HepG2 (cell line): Measurements from ENCODE around the gene AKTIP. TPM values are rescaled to one million over a fixed set of nuclear protein-coding genes. Genes with fewer than 3 reads are reported as not detected.

Source experiments
- ATAC-seq: fragments of 200-7000 bp; cut with Tn5 transposase; 3 replicates; pipeline ENCODE4 v1.9.1; 2020; ENCODE audit warnings: mild to moderate bottlenecking, moderate library complexity
- BruUV-seq: library from RNA; stranded (reverse); fragments of 400-500 nt; replicated peaks from 2 replicates; lab custom pipeline; 2021; lab: Mats Ljungman, UMichigan
- CTCF ChIA-PET: fragments of 300-600 bp; formaldehyde crosslinking; extraction: SDS; loops from one replicate; lab custom pipeline; 2021; ENCODE audit warnings: low total read pairs, inconsistent platforms, low intra/inter-chr PET ratio; lab: Yijun Ruan, JAX
- POLR2A ChIA-PET: fragments of 350-600 bp; sonication (Branson Sonifier 250); formaldehyde crosslinking; loops from one replicate; lab custom pipeline; 2020; ENCODE audit warnings: antibody characterized with exemption, inconsistent platforms; lab: Yijun Ruan, JAX
- DNase-seq: peaks from one replicate; pipeline ENCODE4 v3.0.0-alpha.2; 2015; ENCODE audit warnings: low spot score
- FAIRE-seq: peaks from 3 replicates; lab custom pipeline; 2011; peaks lifted over from hg19 to GRCh38; lab: Jason Lieb, UNC
- H2AFZ ChIP-seq: one replicate; pipeline ENCODE4 v1.6.1; 2011; ENCODE audit warnings: low read length, inconsistent platforms
- H3K27ac ChIP-seq: fragments of 300-600 bp; 3 replicates; pipeline ENCODE4 v1.8.0; 2011; ENCODE audit warnings: mixed run types, mild to moderate bottlenecking, mixed read lengths, low read length, inconsistent platforms; ENCODE audit not compliant: insufficient read depth; ENCODE audit errors: extremely low read length
- H3K27me3 ChIP-seq, 2 experiments: fragments of 200-600 bp in 1 of 2; 2 replicates in 1 of 2; 3 replicates in 1 of 2; pipeline versions ENCODE4 v1.6.0 to v1.8.0; 2011; ENCODE audit warnings: low read length in 2 of 2, mild to moderate bottlenecking in 2 of 2, moderate library complexity in 2 of 2, inconsistent platforms in 1 of 2; ENCODE audit not compliant: insufficient read depth in 2 of 2, control insufficient read depth in 1 of 2
- H3K36me3 ChIP-seq, 2 experiments: fragments of 200-600 bp in 1 of 2; replicated peaks in 1 of 2; 2 replicates in 1 of 2; 3 replicates in 1 of 2; pipeline versions ENCODE4 v1.5.1 to v1.8.0; 2011; ENCODE audit warnings: low read length in 2 of 2, inconsistent platforms in 1 of 2; ENCODE audit not compliant: insufficient read depth in 2 of 2, control insufficient read depth in 1 of 2
- H3K4me1 ChIP-seq: 2 replicates; pipeline ENCODE4 v1.5.1; 2012; ENCODE audit warnings: low read length, inconsistent platforms; ENCODE audit not compliant: insufficient read depth
- H3K4me2 ChIP-seq: 2 replicates; pipeline ENCODE4 v1.6.0; 2011; ENCODE audit warnings: low read depth, low read length, inconsistent platforms
- H3K4me3 ChIP-seq, 3 experiments: fragments of 200-600 bp in 1 of 3; sonication (generic), shearing (Covaris generic) in 1 of 3; replicated peaks in 1 of 3; 2 replicates each; pipeline ENCODE4 v1.5.1; 2011 to 2016; ENCODE audit warnings: low read length in 3 of 3, inconsistent platforms in 2 of 3, low read depth in 2 of 3, mild to moderate bottlenecking in 2 of 3, control low read depth in 1 of 3, mixed read lengths in 1 of 3; ENCODE audit not compliant: insufficient read depth in 1 of 3
- H3K79me2 ChIP-seq: one replicate; pipeline ENCODE4 v1.6.1; 2011; ENCODE audit warnings: low read length, inconsistent platforms; ENCODE audit not compliant: insufficient read depth
- H3K9ac ChIP-seq: 2 replicates; pipeline ENCODE4 v1.6.0; 2011; ENCODE audit warnings: mild to moderate bottlenecking, low read depth, low read length, inconsistent platforms; ENCODE audit not compliant: insufficient read depth
- H3K9me3 ChIP-seq: 2 replicates; pipeline ENCODE4 v1.5.1; 2012; ENCODE audit warnings: mild to moderate bottlenecking, low read length
- H4K20me1 ChIP-seq: 2 replicates; pipeline ENCODE4 v1.6.0; 2011; ENCODE audit warnings: inconsistent platforms, mild to moderate bottlenecking, low read length, moderate library complexity; ENCODE audit not compliant: insufficient read depth
- CREB1 ChIP-seq, 2 experiments: fragments of 450-650 bp in 1 of 2; IDR thresholded peaks; 2 replicates each; pipeline ENCODE4 v1.6.1; 2016 to 2017; ENCODE audit warnings: control low read depth in 1 of 2, mild to moderate bottlenecking in 1 of 2, missing compliant biosample characterization in 1 of 2, missing genetic modification characterization in 1 of 2
- FOXA3 ChIP-seq: IDR thresholded peaks from 2 replicates; pipeline ENCODE4 v1.6.1; 2016; ENCODE audit warnings: missing genetic modification reagents, missing compliant biosample characterization
- FOXP1 ChIP-seq, 2 experiments: fragments of 450-650 bp in 1 of 2; IDR thresholded peaks; 2 replicates each; pipeline ENCODE4 v1.6.1; 2017 to 2018; ENCODE audit warnings: antibody characterized with exemption in 1 of 2
- KDM1A ChIP-seq: IDR thresholded peaks from 2 replicates; pipeline ENCODE4 v1.6.1; 2016; ENCODE audit warnings: missing compliant biosample characterization
- NR2C2 ChIP-seq: sonication (generic); formaldehyde crosslinking; IDR thresholded peaks from 2 replicates; pipeline ENCODE4 v1.4.0; 2020; ENCODE audit warnings: missing genetic modification reagents, mild to moderate bottlenecking, moderate library complexity, borderline replicate concordance
- PAWR ChIP-seq: sonication (generic); formaldehyde crosslinking; IDR thresholded peaks from 2 replicates; pipeline ENCODE4 v1.4.0; 2020; ENCODE audit warnings: missing genetic modification reagents, mild to moderate bottlenecking, borderline replicate concordance
- REPIN1 ChIP-seq: sonication (generic); formaldehyde crosslinking; IDR thresholded peaks from 2 replicates; pipeline ENCODE4 v1.8.0; 2022; ENCODE audit warnings: missing genetic modification reagents, low read depth, mild to moderate bottlenecking, borderline replicate concordance
- SMAD3 ChIP-seq: sonication (generic); formaldehyde crosslinking; IDR thresholded peaks from 2 replicates; pipeline ENCODE4 v1.4.0; 2020; ENCODE audit warnings: missing genetic modification reagents
- SRY ChIP-seq: sonication (generic); formaldehyde crosslinking; IDR thresholded peaks from 2 replicates; pipeline ENCODE4 v1.8.0; 2022; ENCODE audit warnings: mild to moderate bottlenecking, missing genetic modification reagents
- ZFX ChIP-seq: sonication (generic); formaldehyde crosslinking; IDR thresholded peaks from 2 replicates; pipeline ENCODE4 v1.4.0; 2020; ENCODE audit warnings: mild to moderate bottlenecking, low read depth, missing genetic modification reagents, moderate library complexity
- ZNF264 ChIP-seq: sonication (generic); formaldehyde crosslinking; IDR thresholded peaks from 2 replicates; pipeline ENCODE4 v1.4.0; 2020; ENCODE audit warnings: missing genetic modification reagents
- ZNF543 ChIP-seq: sonication (generic); formaldehyde crosslinking; IDR thresholded peaks from 2 replicates; pipeline ENCODE4 v1.4.0; 2020; ENCODE audit warnings: mild to moderate bottlenecking, missing genetic modification reagents
- ZNF709 ChIP-seq: sonication (generic); formaldehyde crosslinking; IDR thresholded peaks from 2 replicates; pipeline ENCODE4 v1.5.0; 2020; ENCODE audit warnings: mild to moderate bottlenecking, missing genetic modification reagents
- ZNF883 ChIP-seq: sonication (generic); formaldehyde crosslinking; IDR thresholded peaks from 2 replicates; pipeline ENCODE4 v1.5.1; 2020; ENCODE audit warnings: mild to moderate bottlenecking, missing genetic modification reagents; ENCODE audit errors: not compliant biosample characterization
- WGBS: methylation state at CpG from one replicate; pipeline ENCODE4 v1.1.6; 2017; ENCODE audit warnings: low lambda C conversion rate; 5-methylcytosine and 5-hydroxymethylcytosine counted together
- in situ Hi-C: cut with HindIII; loops from 2 replicates; pipeline ENCODE4 v1.10.0; 2017; ENCODE audit warnings: low pct_unique_long_range_greater_than_20kb; ENCODE audit not compliant: extremely low pct_ligation_motif_present
- intact Hi-C: fragments of 100-400 bp; cut with micrococcal nuclease; formaldehyde crosslinking; loops from one replicate; pipeline ENCODE4 v1.10.0; 2022; ENCODE audit not compliant: unreplicated experiment
- polyA plus RNA-seq, 8 experiments: library from polyadenylated mRNA; depleted of rRNA in 3 of 8; stranded (reverse) in 7 of 8; unstranded in 1 of 8; fragments of >200 nt; fragmentation: Illumina TruSeq in 4 of 8; extraction: Trizol in 4 of 8; gene quantifications; 2 replicates each; pipeline versions ENCODE4 v1.2.1 to v1.2.3, GENCODE V29; 2011 to 2016; ENCODE audit warnings: low read depth in 4 of 8, missing spikeins in 1 of 8, mixed read lengths in 1 of 8; ENCODE audit not compliant: insufficient read depth in 1 of 8
- total RNA-seq, 5 experiments: library from RNA; depleted of rRNA; stranded (reverse); fragments of >200 nt; fragmentation: Illumina TruSeq; extraction: Trizol; gene quantifications; 2 replicates each; pipeline ENCODE4 v1.2.3, GENCODE V29; 2016; ENCODE audit warnings: low read depth in 1 of 5
- TF ChIP-seq, protein P1 (sequence below): sonication (generic); formaldehyde crosslinking; IDR thresholded peaks from 2 replicates; pipeline ENCODE4 v1.5.0; 2020; ENCODE audit warnings: missing genetic modification reagents
- TF ChIP-seq, protein P2 (sequence below): sonication (generic); formaldehyde crosslinking; IDR thresholded peaks from 2 replicates; pipeline ENCODE4 v1.5.1; 2020; ENCODE audit warnings: missing genetic modification reagents, mild to moderate bottlenecking, borderline replicate concordance
- TF ChIP-seq, protein P3 (sequence below): conservative IDR thresholded peaks from 2 replicates; pipeline ENCODE4 v1.6.1; 2018; ENCODE audit warnings: missing genetic modification reagents

The AKTIP gene
- total and polyA plus RNA-seq, 2 of the 13 experiments (the other 11 are each of a cell fraction or from before 2014, with no cell fraction given) = 28.8 to 49.0 TPM

DNA sequence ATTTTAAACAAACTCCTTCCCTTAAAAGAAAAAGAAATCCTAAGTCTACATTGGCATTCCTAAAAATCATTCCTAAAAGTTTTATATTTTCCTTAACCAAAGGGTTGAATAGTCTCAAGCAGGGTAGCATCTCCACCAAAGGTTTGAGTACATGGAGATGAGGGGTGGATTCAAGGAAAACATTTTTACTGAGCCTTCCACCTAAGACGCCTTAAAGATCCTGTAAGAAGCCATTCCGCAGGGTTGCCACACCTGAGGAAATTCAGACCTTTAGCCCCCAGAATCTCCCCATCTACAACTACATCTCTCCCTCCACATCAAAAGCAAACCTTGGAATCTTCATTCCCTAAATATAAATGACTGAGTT, 7.7 kb upstream of the AKTIP start (continued):
- 0 out of 2 replicates have a peak, but pooled peaks have one; percentile 4 for TF ChIP-seq SRY
- 0 out of 2 replicates have a peak, but pooled peaks have one; percentile 50 for TF ChIP-seq PAWR (CRISPR knock-in tag)

DNA sequence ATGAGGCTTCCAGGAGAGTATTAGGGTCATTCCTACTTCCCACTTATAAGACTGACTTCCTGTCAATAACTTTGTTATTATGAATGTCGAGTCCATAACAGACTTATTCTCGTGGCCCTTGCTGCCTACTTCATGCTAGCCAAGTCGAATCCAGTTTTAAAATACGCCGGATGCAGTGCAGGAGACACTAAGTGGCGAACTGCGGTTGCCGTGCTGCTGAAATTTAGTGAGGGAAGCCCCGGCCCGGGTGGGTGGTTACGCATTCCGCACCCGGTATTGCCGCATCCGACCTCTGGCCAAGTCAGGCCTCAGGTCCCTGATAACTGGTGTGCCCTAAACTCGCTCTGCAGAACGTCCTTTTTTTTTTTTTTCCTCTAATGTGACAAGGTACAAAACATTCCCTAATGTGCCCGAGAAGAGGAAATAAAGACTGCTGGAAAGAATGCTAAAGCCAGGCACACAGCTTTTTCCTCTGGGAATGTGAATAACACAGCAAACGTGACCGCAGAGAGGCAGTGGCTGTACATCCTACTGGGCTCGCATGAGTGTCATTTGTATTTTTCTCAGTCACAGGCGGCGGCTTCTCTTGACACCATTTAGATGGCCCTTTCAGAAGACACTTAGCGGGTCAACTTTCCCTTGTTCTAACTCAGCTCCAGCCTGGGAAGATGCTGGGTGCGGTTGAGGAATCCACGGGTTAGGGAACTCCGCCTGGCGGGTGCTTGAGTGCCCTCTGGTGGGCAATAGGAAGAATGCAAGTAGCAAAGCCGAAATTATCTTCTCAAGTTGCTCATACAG, 7.1 kb upstream of the AKTIP start:
- intact Hi-C loops = loop anchor here (5.0 to 10.0 kb wide), 2 partner anchors 192 to 455 kb away; partner anchors contain the start of genes CHD9, CHD9NB, FTO and RPGRIP1L
- POLR2A ChIA-PET = interaction anchor here (1.0 to 2.3 kb wide), 7 partner anchors 7 to 194 kb away, joined by 3 to 23 read pairs (median 7); partner anchors contain the start of genes AKTIP and FTO
- under 1% methylated on average over 29 of the region's 29 CpGs for WGBS
- TF ChIP-seq, protein P1, sequence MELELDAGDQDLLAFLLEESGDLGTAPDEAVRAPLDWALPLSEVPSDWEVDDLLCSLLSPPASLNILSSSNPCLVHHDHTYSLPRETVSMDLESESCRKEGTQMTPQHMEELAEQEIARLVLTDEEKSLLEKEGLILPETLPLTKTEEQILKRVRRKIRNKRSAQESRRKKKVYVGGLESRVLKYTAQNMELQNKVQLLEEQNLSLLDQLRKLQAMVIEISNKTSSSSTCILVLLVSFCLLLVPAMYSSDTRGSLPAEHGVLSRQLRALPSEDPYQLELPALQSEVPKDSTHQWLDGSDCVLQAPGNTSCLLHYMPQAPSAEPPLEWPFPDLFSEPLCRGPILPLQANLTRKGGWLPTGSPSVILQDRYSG (CRISPR knock-in tag) = no peak
- TF ChIP-seq FOXP1 (IDR thresholded peaks at IDR 0.05) = no peak
- TF ChIP-seq FOXP1 (CRISPR knock-in tag; IDR thresholded peaks at IDR 0.05) = 0 out of 2 replicates have a peak, but pooled peaks have one; percentile 6
- no peak for TF ChIP-seq CREB1 (IDR thresholded peaks at IDR 0.05)
- no peak for TF ChIP-seq CREB1 (CRISPR knock-in tag; IDR thresholded peaks at IDR 0.05)
- TF ChIP-seq, protein P2, sequence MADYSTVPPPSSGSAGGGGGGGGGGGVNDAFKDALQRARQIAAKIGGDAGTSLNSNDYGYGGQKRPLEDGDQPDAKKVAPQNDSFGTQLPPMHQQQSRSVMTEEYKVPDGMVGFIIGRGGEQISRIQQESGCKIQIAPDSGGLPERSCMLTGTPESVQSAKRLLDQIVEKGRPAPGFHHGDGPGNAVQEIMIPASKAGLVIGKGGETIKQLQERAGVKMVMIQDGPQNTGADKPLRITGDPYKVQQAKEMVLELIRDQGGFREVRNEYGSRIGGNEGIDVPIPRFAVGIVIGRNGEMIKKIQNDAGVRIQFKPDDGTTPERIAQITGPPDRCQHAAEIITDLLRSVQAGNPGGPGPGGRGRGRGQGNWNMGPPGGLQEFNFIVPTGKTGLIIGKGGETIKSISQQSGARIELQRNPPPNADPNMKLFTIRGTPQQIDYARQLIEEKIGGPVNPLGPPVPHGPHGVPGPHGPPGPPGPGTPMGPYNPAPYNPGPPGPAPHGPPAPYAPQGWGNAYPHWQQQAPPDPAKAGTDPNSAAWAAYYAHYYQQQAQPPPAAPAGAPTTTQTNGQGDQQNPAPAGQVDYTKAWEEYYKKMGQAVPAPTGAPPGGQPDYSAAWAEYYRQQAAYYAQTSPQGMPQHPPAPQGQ (CRISPR knock-in tag) = no peak
- TF ChIP-seq, protein P3, sequence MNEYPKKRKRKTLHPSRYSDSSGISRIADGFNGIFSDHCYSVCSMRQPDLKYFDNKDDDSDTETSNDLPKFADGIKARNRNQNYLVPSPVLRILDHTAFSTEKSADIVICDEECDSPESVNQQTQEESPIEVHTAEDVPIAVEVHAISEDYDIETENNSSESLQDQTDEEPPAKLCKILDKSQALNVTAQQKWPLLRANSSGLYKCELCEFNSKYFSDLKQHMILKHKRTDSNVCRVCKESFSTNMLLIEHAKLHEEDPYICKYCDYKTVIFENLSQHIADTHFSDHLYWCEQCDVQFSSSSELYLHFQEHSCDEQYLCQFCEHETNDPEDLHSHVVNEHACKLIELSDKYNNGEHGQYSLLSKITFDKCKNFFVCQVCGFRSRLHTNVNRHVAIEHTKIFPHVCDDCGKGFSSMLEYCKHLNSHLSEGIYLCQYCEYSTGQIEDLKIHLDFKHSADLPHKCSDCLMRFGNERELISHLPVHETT (CRISPR knock-in tag) = peak; percentile 65; the same call in 1 of the 2 replicates
- peak; percentile 48 for TF ChIP-seq FOXA3
- peak; percentile 66; the same call in 1 of the 2 replicates for TF ChIP-seq REPIN1
- TF ChIP-seq ZNF543 (CRISPR knock-in tag) = peak; percentile 70
- TF ChIP-seq ZFX (CRISPR knock-in tag) = peak; percentile 61
- TF ChIP-seq ZNF264 = no peak
- TF ChIP-seq NR2C2 = 0 out of 2 replicates have a peak, but pooled peaks have one; percentile 17
- TF ChIP-seq KDM1A (CRISPR knock-in tag) = no peak
- peak; percentile 49 for TF ChIP-seq ZNF883 (CRISPR knock-in tag)
- peak; percentile 66; the same call in 1 of the 2 replicates for TF ChIP-seq ZNF709 (CRISPR knock-in tag)
- TF ChIP-seq SMAD3 (CRISPR knock-in tag) = 0 out of 2 replicates have a peak, but pooled peaks have one; percentile 38

More for the DNA sequence above, 7.1 kb upstream of the AKTIP start:
- Histone ChIP-seq H3K4me2 (peak overlapping the region; percentile 100), H3K9me3 (peaks cover 13% of the 10 kb centered on the region), H3K4me1 (peaks cover 50% of the 10 kb centered on the region), H3K36me3 (no peaks in the 10 kb centered on the region), H3K9ac (peak overlapping the region; percentile 50), H2AFZ (peak overlapping the region; percentile 91), H4K20me1 (no peaks in the 10 kb centered on the region), H3K27ac (peak overlapping the region; percentile 36), H3K27me3 (no peaks in the 10 kb centered on the region), H3K79me2 (no peaks in the 10 kb centered on the region), H3K4me3 (peak overlapping the region; percentile 42 to 70 (median 50))
- BruUV-seq = TSS peak; percentile 71
- FAIRE-seq = peak; percentile 30
- in situ Hi-C loops = no loop called here
- DNase-seq = peak; percentile 67
- peak; percentile 70 for ATAC-seq
- CTCF ChIA-PET = interaction anchor here (3.0 kb wide), 1 partner anchor 37 kb away, joined by 22 read pairs; no protein-coding TSS in a partner anchor
